ENCODE results near the gene AGPAT1.

The AGPAT1 gene

GRCh38 chr6:32154514-32155161 lies 21.2 kb downstream of the AGPAT1 start:
- Mint-ChIP-seq H3K9me3 (no peaks in the 10 kb centered on the region), H3K4me1 (ENCODE audit: low read depth) (peaks cover 21% of the 10 kb centered on the region), H3K36me3 (ENCODE audit: low read depth) (peaks cover 15% of the 10 kb centered on the region), H3K4me3 (peak overlapping the region; percentile 97), H3K27ac (peak overlapping the region; percentile 87), H3K27me3 (ENCODE audit: low read depth) (peaks cover 27% of the 10 kb centered on the region)

DNA sequence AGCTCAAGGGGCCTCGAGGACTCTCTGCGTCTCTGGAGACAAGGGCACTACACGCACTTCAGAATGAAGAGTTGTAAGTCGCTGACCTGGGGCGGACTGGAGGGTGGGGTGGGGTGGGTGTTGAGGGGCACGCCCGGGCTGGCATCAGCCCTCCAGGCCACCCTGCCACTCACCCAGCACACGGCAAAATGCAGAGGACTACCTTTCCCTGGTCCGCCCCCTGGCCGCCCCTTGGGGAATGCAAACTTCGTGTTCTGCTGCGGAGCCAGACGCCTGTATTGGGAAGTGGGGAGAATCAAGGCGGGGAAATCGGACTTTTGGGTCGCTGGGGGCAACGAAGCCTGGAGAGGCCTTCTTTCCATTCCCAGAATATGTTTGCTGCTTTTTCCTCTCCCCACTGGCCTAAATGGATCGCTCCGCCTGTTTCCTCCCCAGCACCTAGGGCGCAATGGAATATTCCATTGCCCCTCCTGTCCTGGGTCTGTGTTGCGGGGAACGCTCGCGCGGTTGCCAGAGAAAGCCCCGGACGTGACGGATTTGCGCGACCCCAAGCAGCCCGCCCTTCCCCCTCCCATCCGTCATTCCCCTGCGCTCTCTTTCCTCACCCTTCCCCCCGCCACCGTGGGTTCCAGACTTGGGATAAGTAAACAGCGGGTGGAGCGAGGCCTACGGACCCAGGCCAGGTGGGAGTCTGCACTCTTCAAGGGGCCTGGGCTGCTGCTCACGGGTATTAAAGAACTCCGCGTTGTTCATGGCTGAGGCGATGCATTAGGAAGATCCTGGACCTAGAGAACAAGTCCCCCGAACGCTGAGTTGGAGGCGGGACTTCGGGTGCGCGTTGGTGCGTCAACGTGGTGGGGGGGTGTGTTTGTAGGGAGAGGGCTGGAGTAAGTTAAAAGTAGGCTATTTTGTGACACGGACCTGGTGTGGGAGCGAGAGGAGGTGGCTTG lies 22.0 kb downstream of the AGPAT1 start, which contains the start of gene PPT2:
Gene PPT2, plus strand, starts transcription at position 578 of the 950 bp plus-strand sequence. CDS start 454 bp downstream, outside the sequence.
- peak within 1 kb of the TSS; percentile 97 for H3K4me3 Mint-ChIP-seq
- H3K27ac Mint-ChIP-seq, result peak within 1 kb of the TSS; percentile 87
- H3K4me1 Mint-ChIP-seq (ENCODE audit: low read depth), result peaks cover 23% of the 10 kb centered on the region
- peaks cover 18% of the 10 kb centered on the region for H3K36me3 Mint-ChIP-seq (ENCODE audit: low read depth)
- H3K27me3 Mint-ChIP-seq (ENCODE audit: low read depth), result peaks cover 31% of the 10 kb centered on the region
- no peaks in the 10 kb centered on the region for H3K9me3 Mint-ChIP-seq

DNA sequence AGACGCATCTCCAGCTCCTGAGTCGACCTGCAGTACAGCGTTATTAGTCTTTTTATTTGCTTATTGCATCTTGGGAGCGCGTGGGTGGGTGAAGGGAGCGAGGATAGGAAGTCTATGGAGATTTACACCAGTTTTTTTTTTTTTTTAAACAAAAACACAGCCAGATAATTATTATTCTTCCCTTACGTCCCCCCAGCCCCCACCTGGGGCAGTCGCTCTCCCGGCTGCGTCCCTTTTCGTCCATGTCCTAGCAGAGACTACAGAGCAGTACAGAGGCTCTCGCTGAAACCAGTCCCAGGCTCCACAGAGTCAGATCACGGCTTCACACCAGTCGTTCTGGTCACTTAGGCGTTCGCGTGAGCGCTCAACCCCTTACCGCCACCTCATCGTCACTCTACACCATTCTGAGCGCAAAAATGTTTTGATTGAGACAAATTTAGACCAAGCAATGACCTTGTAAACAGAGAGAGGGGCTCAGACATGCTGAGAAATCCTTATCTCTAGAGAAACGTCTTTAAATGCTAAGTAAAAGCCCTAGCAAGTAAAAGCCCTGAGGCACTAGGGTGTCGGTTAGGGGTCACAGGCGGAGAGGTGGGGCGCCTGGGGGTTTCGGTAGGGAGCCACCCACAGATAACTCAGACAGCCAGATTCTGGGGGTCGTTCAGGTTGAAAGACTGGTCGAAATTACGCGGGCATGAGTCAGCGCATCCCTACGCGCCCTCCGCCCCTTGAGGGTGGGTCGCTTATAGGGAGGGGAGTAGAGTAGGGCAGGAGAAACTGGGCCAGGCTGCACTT lies 22.9 kb downstream of the AGPAT1 start:
- H3K4me1 Mint-ChIP-seq (ENCODE audit: low read depth), result peaks cover 31% of the 10 kb centered on the region

DNA sequence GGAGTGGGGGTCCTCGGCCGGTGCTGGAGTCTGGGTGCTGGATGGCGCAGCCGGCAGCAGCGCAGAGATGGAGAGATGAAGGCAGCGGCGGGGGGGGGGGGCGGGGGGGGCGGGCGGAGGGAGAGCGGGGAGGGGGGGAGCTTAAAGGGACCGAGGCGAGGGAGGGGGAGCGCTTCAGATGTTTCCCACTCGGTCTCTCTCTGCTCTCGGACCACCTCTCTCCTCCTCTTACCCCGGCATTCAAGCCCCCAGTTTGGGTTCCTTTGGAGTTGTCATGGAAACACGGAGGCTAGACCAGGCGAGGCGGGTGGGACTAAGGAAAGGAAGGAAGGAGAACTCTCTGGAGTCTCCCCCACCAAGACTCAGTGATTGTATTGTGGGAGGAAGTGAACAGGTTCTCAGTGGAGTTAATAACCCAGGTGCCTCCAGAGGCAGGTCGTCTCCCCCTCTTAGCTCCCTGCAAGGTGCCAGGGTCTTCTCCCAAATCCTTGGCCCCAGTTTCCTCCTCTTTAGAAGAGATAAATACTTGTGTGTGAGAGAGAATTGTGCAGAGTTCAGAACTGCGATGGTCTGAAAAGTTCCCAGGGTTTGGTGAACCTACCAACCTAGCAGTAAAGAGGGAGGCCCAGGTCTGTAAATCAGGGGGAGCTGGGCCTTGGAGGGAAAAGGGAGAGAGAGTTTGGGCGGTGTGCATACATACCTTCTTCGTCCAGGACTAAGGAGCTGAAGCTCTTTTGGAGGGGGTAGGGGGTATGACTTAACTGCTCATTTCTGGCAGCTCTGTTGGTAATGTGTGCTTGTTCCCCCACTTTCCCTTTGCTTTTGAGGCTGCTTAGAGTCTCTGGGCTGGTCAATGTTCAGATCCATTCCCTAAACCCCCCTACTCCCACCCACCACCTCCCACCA lies 23.8 kb downstream of the AGPAT1 start, which contains the start of gene PRRT1:
Gene PRRT1, minus strand, starts transcription at position 77 of the 906 bp plus-strand sequence. CDS start 112 bp downstream, outside the sequence.
- H3K4me1 Mint-ChIP-seq (ENCODE audit: low read depth), result peaks cover 34% of the 10 kb centered on the region

More for the DNA sequence above, 22.9 kb downstream of the AGPAT1 start:
- no peaks in the 10 kb centered on the region for H3K9me3 Mint-ChIP-seq
- H3K27ac Mint-ChIP-seq, result peak overlapping the region; percentile 66
- peaks cover 40% of the 10 kb centered on the region for H3K27me3 Mint-ChIP-seq (ENCODE audit: low read depth)
- peaks cover 12% of the 10 kb centered on the region for H3K36me3 Mint-ChIP-seq (ENCODE audit: low read depth)
- H3K4me3 Mint-ChIP-seq, result peak overlapping the region; percentile 52

GRCh38 chr6:32151181-32151862 lies 24.6 kb downstream of the AGPAT1 start:
- Mint-ChIP-seq H3K36me3 (ENCODE audit: low read depth) (peaks cover 6% of the 10 kb centered on the region), H3K4me1 (ENCODE audit: low read depth) (peaks cover 35% of the 10 kb centered on the region), H3K27me3 (ENCODE audit: low read depth) (peaks cover 56% of the 10 kb centered on the region), H3K27ac (peak overlapping the region; percentile 44), H3K9me3 (no peaks in the 10 kb centered on the region), H3K4me3 (no peak overlapping the region)

More for the DNA sequence above, 23.8 kb downstream of the AGPAT1 start, which contains the start of gene PRRT1:
- Mint-ChIP-seq H3K36me3 (ENCODE audit: low read depth) (peaks cover 6% of the 10 kb centered on the region), H3K27me3 (ENCODE audit: low read depth) (peaks cover 48% of the 10 kb centered on the region), H3K4me3 (peak within 1 kb of the TSS; percentile 12), H3K27ac (peak within 1 kb of the TSS; percentile 44), H3K9me3 (no peaks in the 10 kb centered on the region)

- peak overlapping the region; percentile 0 for H3K27ac Mint-ChIP-seq
- H3K4me3 Mint-ChIP-seq, result peak overlapping the region; percentile 51
- no peaks in the 10 kb centered on the region for H3K9me3 Mint-ChIP-seq
- H3K27me3 Mint-ChIP-seq (ENCODE audit: low read depth), result peaks cover 63% of the 10 kb centered on the region
- H3K36me3 Mint-ChIP-seq (ENCODE audit: low read depth), result peaks cover 6% of the 10 kb centered on the region
- peaks cover 33% of the 10 kb centered on the region for H3K4me1 Mint-ChIP-seq (ENCODE audit: low read depth)
These were observed 25.7 kb downstream of the AGPAT1 start for GRCh38 chr6:32149932-32150870.

GRCh38 chr6:32149092-32149755 lies 26.7 kb downstream of the AGPAT1 start:
- peaks cover 63% of the 10 kb centered on the region for H3K27me3 Mint-ChIP-seq (ENCODE audit: low read depth)
- peaks cover 27% of the 10 kb centered on the region for H3K4me1 Mint-ChIP-seq (ENCODE audit: low read depth)
- no peaks in the 10 kb centered on the region for H3K9me3 Mint-ChIP-seq
- H3K4me3 Mint-ChIP-seq, result peak overlapping the region; percentile 80
- H3K36me3 Mint-ChIP-seq (ENCODE audit: low read depth), result peaks cover 6% of the 10 kb centered on the region
- H3K27ac Mint-ChIP-seq, result peak overlapping the region; percentile 68

DNA sequence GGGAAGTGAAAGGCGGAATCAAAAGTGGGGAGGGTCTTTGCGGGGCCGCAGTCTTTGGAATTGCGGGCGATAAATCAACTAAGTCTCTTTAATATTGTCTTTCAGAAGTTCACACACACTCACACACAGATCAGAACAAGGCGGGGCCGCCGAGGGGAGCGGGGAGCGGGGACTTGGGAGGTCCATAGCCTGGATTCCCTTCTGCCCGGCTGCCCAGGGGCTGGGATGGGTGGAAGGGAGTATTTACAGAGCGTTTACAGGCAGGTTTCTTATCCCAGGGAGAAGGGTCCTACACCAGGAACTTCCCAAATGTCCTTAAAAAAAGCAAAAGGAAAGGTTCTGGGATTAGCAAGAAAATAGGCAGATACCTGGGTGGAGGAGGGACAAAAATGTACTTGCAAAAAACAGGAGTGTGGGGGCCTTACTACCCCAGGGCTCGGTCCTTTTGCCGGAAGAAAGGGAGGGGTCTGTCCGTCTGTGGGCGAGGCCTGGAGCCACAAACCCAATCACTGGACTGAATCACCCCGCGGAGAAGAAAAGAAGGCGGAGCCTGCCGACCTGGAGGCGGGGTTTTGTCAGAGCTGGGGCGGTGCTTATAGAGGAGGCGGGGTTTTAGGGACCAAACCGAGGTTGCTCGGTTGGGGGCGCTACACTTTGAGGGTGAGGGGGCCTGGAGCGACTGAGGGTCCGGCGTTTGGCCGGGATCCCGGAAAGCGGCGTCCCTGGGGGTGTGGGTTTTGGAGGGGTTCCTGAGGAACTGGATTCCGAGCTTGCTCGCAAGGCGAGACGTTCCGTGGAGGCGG lies 27.4 kb downstream of the AGPAT1 start:
- peaks cover 63% of the 10 kb centered on the region for H3K27me3 Mint-ChIP-seq (ENCODE audit: low read depth)
- peak overlapping the region; percentile 80 for H3K4me3 Mint-ChIP-seq
- peaks cover 24% of the 10 kb centered on the region for H3K4me1 Mint-ChIP-seq (ENCODE audit: low read depth)
- H3K9me3 Mint-ChIP-seq, result no peaks in the 10 kb centered on the region
- H3K36me3 Mint-ChIP-seq (ENCODE audit: low read depth), result peaks cover 6% of the 10 kb centered on the region
- peak overlapping the region; percentile 68 for H3K27ac Mint-ChIP-seq

- Mint-ChIP-seq H3K9me3 (no peaks in the 10 kb centered on the region), H3K27me3 (ENCODE audit: low read depth) (peaks cover 57% of the 10 kb centered on the region), H3K27ac (no peak overlapping the region), H3K4me3 (peak overlapping the region; percentile 80), H3K4me1 (ENCODE audit: low read depth) (peaks cover 19% of the 10 kb centered on the region), H3K36me3 (ENCODE audit: low read depth) (peaks cover 6% of the 10 kb centered on the region)
These were observed 28.3 kb downstream of the AGPAT1 start for GRCh38 chr6:32147401-32148132.

DNA sequence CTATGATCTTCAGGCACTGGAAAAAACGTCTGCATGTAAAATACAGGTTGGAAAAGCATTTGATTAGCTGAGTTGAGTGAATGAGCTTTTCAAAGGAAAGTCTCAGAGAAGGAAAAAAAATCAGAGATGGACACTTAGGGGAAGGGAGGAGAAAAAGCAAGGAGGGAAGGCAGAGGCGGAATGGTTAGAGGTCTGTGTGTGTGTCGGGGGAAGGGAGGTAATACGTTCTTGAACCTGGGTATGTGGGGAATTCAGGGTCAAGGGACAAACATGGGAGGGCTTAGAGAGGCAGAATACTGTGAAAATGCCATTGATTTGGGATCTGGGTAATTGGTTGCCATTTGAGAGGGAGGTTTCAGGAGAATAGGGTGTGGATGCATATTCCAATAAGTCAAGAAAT lies 29.2 kb downstream of the AGPAT1 start:
- Mint-ChIP-seq H3K9me3 (no peaks in the 10 kb centered on the region), H3K27ac (no peak overlapping the region), H3K36me3 (ENCODE audit: low read depth) (peaks cover 6% of the 10 kb centered on the region), H3K4me3 (no peak overlapping the region), H3K27me3 (ENCODE audit: low read depth) (peaks cover 58% of the 10 kb centered on the region), H3K4me1 (ENCODE audit: low read depth) (peaks cover 19% of the 10 kb centered on the region)
